ENCODE measurements around the gene RBM38. TPM values are rescaled to one million over a fixed set of nuclear protein-coding genes. Genes with fewer than 3 reads are reported as not detected.

The RBM38 gene
- total RNA-seq, 1 donor from 2014 or later = 33.4 TPM

- Mint-ChIP-seq H3K27me3 (ENCODE audit: low read depth) (peaks cover 6% of the 10 kb centered on the region), H3K9me3 (no peaks in the 10 kb centered on the region), H3K36me3 (ENCODE audit: low read depth) (peaks cover 3% of the 10 kb centered on the region), H3K27ac (ENCODE audit: unreplicated experiment) (no peak overlapping the region), H3K4me1 (peaks cover 52% of the 10 kb centered on the region), H3K4me3 (peak overlapping the region; percentile 89)
- no peak for DNase-seq (ENCODE audit: low read depth, low spot score)
- no peak for TF ChIP-seq CTCF (conservative IDR thresholded peaks at IDR 0.05)
Observed at GRCh38 chr20:57391439-57392301, 474 bp downstream of the RBM38 start.

GRCh38 chr20:57392512-57393271, 1.5 kb downstream of the RBM38 start:
- no peaks in the 10 kb centered on the region for H3K9me3 Mint-ChIP-seq
- H3K36me3 Mint-ChIP-seq (ENCODE audit: low read depth) = peaks cover 3% of the 10 kb centered on the region
- peaks cover 6% of the 10 kb centered on the region for H3K27me3 Mint-ChIP-seq (ENCODE audit: low read depth)
- peaks cover 58% of the 10 kb centered on the region for H3K4me1 Mint-ChIP-seq
- no peak for TF ChIP-seq CTCF (conservative IDR thresholded peaks at IDR 0.05)
- DNase-seq (ENCODE audit: low read depth, low spot score) = no peak
- peak overlapping the region; percentile 89 for H3K4me3 Mint-ChIP-seq
- no peak overlapping the region for H3K27ac Mint-ChIP-seq (ENCODE audit: unreplicated experiment)

DNA sequence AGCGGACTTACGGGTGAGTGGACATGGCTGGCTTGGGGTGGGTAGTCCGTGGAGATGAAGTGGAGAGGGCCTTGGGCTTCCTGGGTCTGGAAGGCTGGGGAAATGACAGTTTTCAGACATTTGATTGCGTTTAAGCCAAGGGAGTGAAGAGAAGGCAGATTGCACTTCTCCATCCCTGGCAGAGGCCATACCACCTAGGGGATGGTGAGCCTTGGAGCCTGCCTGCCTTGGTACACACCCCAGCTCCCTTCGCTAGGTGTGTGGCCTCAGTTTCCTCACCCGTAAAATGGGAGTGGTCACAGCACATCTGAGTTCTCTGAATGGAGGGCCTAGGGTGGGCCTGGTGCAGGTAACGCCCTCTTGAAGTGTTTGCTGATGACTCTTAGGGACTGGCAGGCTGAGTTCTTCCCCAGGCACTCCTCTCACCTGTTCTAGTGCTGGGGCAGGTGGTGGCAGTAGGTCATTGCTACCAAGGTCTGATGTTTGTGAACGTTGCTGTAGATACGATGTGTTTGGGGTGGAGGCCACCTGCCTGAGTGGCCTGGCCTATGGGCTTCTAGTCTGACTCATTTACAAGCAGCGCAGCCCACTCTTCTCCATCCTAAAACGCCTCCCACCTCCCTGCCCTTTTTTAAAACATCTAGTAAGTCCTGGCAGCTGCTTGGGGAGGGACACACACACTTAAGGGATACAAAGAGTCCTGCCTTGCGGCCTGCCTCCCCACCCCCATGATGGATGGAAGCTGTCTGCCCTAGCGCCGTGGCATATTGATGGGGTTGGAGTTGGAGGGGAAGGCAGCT, 2.3 kb downstream of the RBM38 start:
- Mint-ChIP-seq H3K27ac (ENCODE audit: unreplicated experiment) (no peak overlapping the region), H3K4me3 (peak overlapping the region; percentile 89), H3K36me3 (ENCODE audit: low read depth) (peaks cover 3% of the 10 kb centered on the region), H3K4me1 (peaks cover 63% of the 10 kb centered on the region), H3K9me3 (no peaks in the 10 kb centered on the region), H3K27me3 (ENCODE audit: low read depth) (peaks cover 6% of the 10 kb centered on the region)
- TF ChIP-seq CTCF (conservative IDR thresholded peaks at IDR 0.05) = no peak
- no peak for DNase-seq (ENCODE audit: low read depth, low spot score)

DNA sequence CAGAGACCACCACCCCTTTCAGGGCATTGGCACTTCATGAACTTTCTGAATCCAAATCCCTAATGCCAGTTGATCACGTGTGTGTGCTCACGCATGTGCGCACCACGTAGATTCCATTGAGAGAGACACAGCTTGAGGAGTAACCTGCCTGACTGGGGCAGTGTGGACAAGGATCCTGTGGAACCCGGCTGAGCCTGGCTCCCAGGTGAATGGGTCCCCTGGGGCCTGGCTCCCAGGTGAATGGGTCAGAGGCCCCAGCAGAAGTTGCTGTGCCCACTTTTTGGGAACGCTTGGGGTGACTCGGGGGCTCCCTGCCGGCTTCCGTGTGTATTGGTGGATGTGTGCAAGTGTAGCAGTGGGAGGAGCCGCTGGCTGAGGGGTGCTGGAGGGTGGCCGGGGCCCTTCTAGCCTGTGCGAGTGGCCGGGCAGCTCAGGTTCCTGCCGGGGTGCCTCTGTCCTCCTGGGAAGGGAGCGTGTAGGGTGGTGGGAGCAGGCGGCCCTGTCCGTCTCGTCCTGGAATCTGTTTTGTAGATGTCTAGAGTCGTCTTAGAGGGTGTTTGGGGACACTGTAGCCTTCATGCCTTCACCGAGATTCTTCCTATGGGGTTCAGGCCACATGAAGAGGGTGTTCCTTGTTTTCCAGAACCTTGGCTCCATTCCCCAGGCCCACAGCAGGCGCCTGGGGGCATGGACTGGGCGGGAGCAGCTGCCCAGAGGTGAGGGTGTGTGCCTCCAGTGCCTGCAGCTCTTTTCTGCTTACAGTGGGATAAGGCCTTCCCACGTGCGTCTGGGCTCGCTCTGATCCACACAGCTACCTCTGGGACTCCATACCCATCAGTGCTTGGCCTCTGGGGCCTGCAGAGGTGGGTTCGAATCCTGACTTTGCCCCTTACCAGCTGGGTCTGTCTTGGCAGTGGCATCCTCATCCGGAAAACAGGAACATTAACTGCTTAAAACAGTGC, 3.2 kb downstream of the RBM38 start:
- Mint-ChIP-seq H3K9me3 (no peaks in the 10 kb centered on the region), H3K36me3 (ENCODE audit: low read depth) (peaks cover 3% of the 10 kb centered on the region), H3K27me3 (ENCODE audit: low read depth) (peaks cover 6% of the 10 kb centered on the region), H3K4me1 (peaks cover 64% of the 10 kb centered on the region), H3K4me3 (peak overlapping the region; percentile 89), H3K27ac (ENCODE audit: unreplicated experiment) (no peak overlapping the region)
- no peak for DNase-seq (ENCODE audit: low read depth, low spot score)
- no peak for TF ChIP-seq CTCF (conservative IDR thresholded peaks at IDR 0.05)
